HEK293 (cell line): ENCODE data around the gene GCNA.

ENCODE experiments used
- CTCF ChIA-PET: fragments of 350-600 bp; formaldehyde crosslinking; extraction: SDS; loops from one replicate; lab custom pipeline; 2021; ENCODE audit warnings: antibody characterized with exemption; lab: Yijun Ruan, JAX
- POLR2A ChIA-PET: fragments of 300-600 bp; formaldehyde crosslinking; extraction: SDS; loops from one replicate; lab custom pipeline; 2020; ENCODE audit warnings: antibody characterized with exemption, inconsistent platforms; lab: Yijun Ruan, JAX
- H3K27ac ChIP-seq: fragments of 200-500 bp; sonication (Bioruptor generic); 2 replicates; pipeline ENCODE4 v1.5.1; 2014; ENCODE audit warnings: low read depth, low read length, control low read depth, inconsistent platforms; ENCODE audit errors: extremely low read depth
- H3K36me3 ChIP-seq, 2 experiments: fragments of 200-500 bp in 1 of 2; sonication (Bioruptor generic) in 1 of 2; 1 replicate in 1 of 2; 2 replicates in 1 of 2; pipeline ENCODE4 v1.5.1; 2014 to 2017; ENCODE audit warnings: inconsistent platforms in 2 of 2, low read length in 2 of 2; ENCODE audit not compliant: control insufficient read depth in 2 of 2, insufficient read depth in 1 of 2
- H3K4me1 ChIP-seq: fragments of 200-500 bp; sonication (Bioruptor generic); 2 replicates; pipeline ENCODE4 v1.5.1; 2014; ENCODE audit warnings: mild to moderate bottlenecking, low read length, inconsistent platforms; ENCODE audit not compliant: control insufficient read depth, insufficient read depth
- H3K4me3 ChIP-seq: 2 replicates; pipeline ENCODE4 v1.5.1; 2011; ENCODE audit warnings: low read depth, mild to moderate bottlenecking, control low read depth, low read length, moderate library complexity
- H3K9me3 ChIP-seq: fragments of 200-500 bp; sonication (Bioruptor generic); 2 replicates; pipeline ENCODE4 v1.5.1; 2014; ENCODE audit warnings: low read depth, low read length, inconsistent platforms; ENCODE audit not compliant: control insufficient read depth, insufficient read depth
- INSM2 ChIP-seq: fragments of 450-650 bp; formaldehyde crosslinking; IDR thresholded peaks from 2 replicates; pipeline ENCODE4 v1.5.1; 2016; ENCODE audit warnings: missing biosample characterization, missing genetic modification characterization
- MYNN ChIP-seq: fragments of 450-650 bp; formaldehyde crosslinking; IDR thresholded peaks from 2 replicates; pipeline ENCODE4 v1.5.1; 2016; ENCODE audit warnings: missing biosample characterization, missing genetic modification characterization, borderline replicate concordance
- MZF1 ChIP-seq: fragments of 450-650 bp; formaldehyde crosslinking; IDR thresholded peaks from 2 replicates; pipeline ENCODE4 v1.5.1; 2017; ENCODE audit warnings: missing biosample characterization, missing genetic modification characterization, borderline replicate concordance
- PRDM4 ChIP-seq: fragments of 450-650 bp; formaldehyde crosslinking; IDR thresholded peaks from 2 replicates; pipeline ENCODE4 v1.5.1; 2017; ENCODE audit warnings: missing biosample characterization, missing genetic modification characterization
- PRDM6 ChIP-seq: fragments of 450-650 bp; formaldehyde crosslinking; IDR thresholded peaks from 2 replicates; pipeline ENCODE4 v1.5.1; 2017; ENCODE audit warnings: missing biosample characterization, missing genetic modification characterization
- SALL2 ChIP-seq: fragments of 450-650 bp; formaldehyde crosslinking; IDR thresholded peaks from 2 replicates; pipeline ENCODE4 v1.5.0; 2017; ENCODE audit warnings: missing biosample characterization, mild to moderate bottlenecking, missing genetic modification characterization, borderline replicate concordance
- ZNF239 ChIP-seq: fragments of 450-650 bp; formaldehyde crosslinking; IDR thresholded peaks from 2 replicates; pipeline ENCODE4 v1.5.1; 2016; ENCODE audit warnings: missing biosample characterization, missing genetic modification characterization
- ZNF274 ChIP-seq, 2 experiments: fragments of 200-500 bp in 1 of 2; fragments of 450-650 bp in 1 of 2; sonication (Bioruptor generic) in 1 of 2; formaldehyde crosslinking in 1 of 2; IDR thresholded peaks; 2 replicates each; pipeline versions ENCODE4 v1.5.1 to v1.6.1; 2014 to 2016; ENCODE audit warnings: borderline replicate concordance in 1 of 2, inconsistent platforms in 1 of 2, low read length in 1 of 2, missing biosample characterization in 1 of 2, missing genetic modification characterization in 1 of 2
- ZNF292 ChIP-seq: fragments of 450-650 bp; formaldehyde crosslinking; IDR thresholded peaks from 2 replicates; pipeline ENCODE4 v1.5.1; 2016; ENCODE audit warnings: low read depth, missing biosample characterization, missing genetic modification characterization, borderline replicate concordance
- ZNF544 ChIP-seq: fragments of 450-650 bp; formaldehyde crosslinking; IDR thresholded peaks from 2 replicates; pipeline ENCODE4 v1.5.0; 2017; ENCODE audit warnings: missing biosample characterization, missing genetic modification characterization
- ZNF549 ChIP-seq: fragments of 450-650 bp; IDR thresholded peaks from 2 replicates; pipeline ENCODE4 v1.5.1; 2018; ENCODE audit warnings: missing biosample characterization, missing genetic modification characterization, mild to moderate bottlenecking, inconsistent platforms, moderate library complexity
- ZNF558 ChIP-seq: fragments of 450-650 bp; formaldehyde crosslinking; IDR thresholded peaks from 2 replicates; pipeline ENCODE4 v1.5.1; 2016; ENCODE audit warnings: missing biosample characterization, missing genetic modification characterization
- ZSCAN5A ChIP-seq: fragments of 450-650 bp; formaldehyde crosslinking; IDR thresholded peaks from 2 replicates; pipeline ENCODE4 v1.5.1; 2016; ENCODE audit warnings: missing biosample characterization, missing genetic modification characterization

Gene GCNA

GRCh38 chrX:71545364-71545763 is 32.9 kb upstream of the GCNA start:
- CTCF ChIA-PET, result interaction anchor here (1.0 kb wide), 1 partner anchor 10 kb away, joined by 3 read pairs; no protein-coding TSS in a partner anchor

GRCh38 chrX:71546879-71547278 is 31.4 kb upstream of the GCNA start:
- ChIA-PET CTCF (no interaction called here), POLR2A (interaction anchor here (0.7 kb wide), 1 partner anchor 181 kb away, joined by 3 read pairs; the partner anchor contains the start of gene TAF1)
- peaks cover 3% of the 10 kb centered on the region; the same call in 1 of the 2 replicates for H3K4me1 ChIP-seq
- H3K9me3 ChIP-seq, result no peaks in the 10 kb centered on the region
- H3K36me3 ChIP-seq, result peaks cover 20 to 57% of the 10 kb centered on the region in 2 experiments
- no peak overlapping the region for H3K4me3 ChIP-seq
- no peak overlapping the region for H3K27ac ChIP-seq
- TF ChIP-seq PRDM4 (tag by site-specific recombination) (no peak), ZNF274 (IDR thresholded peaks at IDR 0.05; ENCODE audit: low read length) (no peak), ZNF274 (tag by site-specific recombination; IDR thresholded peaks at IDR 0.05; ENCODE audit: borderline replicate concordance) (no peak), INSM2 (tag by site-specific recombination) (no peak)

More at GRCh38 chrX:71545364-71545763, 32.9 kb upstream of the GCNA start:
- Histone ChIP-seq H3K27ac (no peak overlapping the region), H3K9me3 (no peaks in the 10 kb centered on the region), H3K4me1 (peaks cover 10% of the 10 kb centered on the region), H3K4me3 (no peak overlapping the region), H3K36me3 (peaks cover 20 to 55% of the 10 kb centered on the region in 2 experiments)
- POLR2A ChIA-PET, result interaction anchor here (1.0 to 1.9 kb wide), 2 partner anchors 11 to 15 kb away, joined by 4 to 5 read pairs; no protein-coding TSS in a partner anchor
- TF ChIP-seq ZNF558 (tag by site-specific recombination) (no peak), MZF1 (tag by site-specific recombination) (no peak), ZNF544 (tag by site-specific recombination) (no peak), ZSCAN5A (tag by site-specific recombination) (no peak)

- peaks cover 22 to 57% of the 10 kb centered on the region in 2 experiments for H3K36me3 ChIP-seq
- H3K4me1 ChIP-seq, result peaks cover 3% of the 10 kb centered on the region; the same call in 1 of the 2 replicates
- ChIA-PET CTCF (interaction anchor here (0.7 kb wide), 1 partner anchor 419 kb away, joined by 5 read pairs; no protein-coding TSS in a partner anchor), POLR2A (no interaction called here)
- H3K4me3 ChIP-seq, result no peak overlapping the region
- H3K9me3 ChIP-seq, result no peaks in the 10 kb centered on the region
- no peak for TF ChIP-seq ZNF292 (tag by site-specific recombination)
- TF ChIP-seq MYNN (tag by site-specific recombination), result no peak
- no peak for TF ChIP-seq ZNF549 (tag by site-specific recombination)
- H3K27ac ChIP-seq, result no peak overlapping the region
These were observed 30.9 kb upstream of the GCNA start for GRCh38 chrX:71547339-71547738.

- Histone ChIP-seq H3K9me3 (no peaks in the 10 kb centered on the region), H3K36me3 (peaks cover 31 to 58% of the 10 kb centered on the region in 2 experiments), H3K4me1 (no peaks in the 10 kb centered on the region), H3K4me3 (no peak overlapping the region), H3K27ac (no peak overlapping the region)
- ChIA-PET POLR2A (interaction anchor here (2.1 kb wide), 1 partner anchor 17 kb away, joined by 6 read pairs; the partner anchor contains the start of gene OGT), CTCF (interaction anchor here (1.0 to 1.2 kb wide), 2 partner anchors 18 to 71 kb away, joined by 3 to 4 read pairs; no protein-coding TSS in a partner anchor)
- TF ChIP-seq SALL2 (tag by site-specific recombination), result no peak
- TF ChIP-seq ZNF239 (tag by site-specific recombination), result no peak
- no peak for TF ChIP-seq PRDM6 (tag by site-specific recombination)
These were observed 28.3 kb upstream of the GCNA start for GRCh38 chrX:71549986-71550385.
